Pons (tissue), 1 donor: ENCODE results near the gene KISS1.

Experiments used
- DNase-seq: peaks from one replicate; pipeline ENCODE4 v3.0.0-alpha.2; 2016; ENCODE audit warnings: low spot score

Gene KISS1

DNA sequence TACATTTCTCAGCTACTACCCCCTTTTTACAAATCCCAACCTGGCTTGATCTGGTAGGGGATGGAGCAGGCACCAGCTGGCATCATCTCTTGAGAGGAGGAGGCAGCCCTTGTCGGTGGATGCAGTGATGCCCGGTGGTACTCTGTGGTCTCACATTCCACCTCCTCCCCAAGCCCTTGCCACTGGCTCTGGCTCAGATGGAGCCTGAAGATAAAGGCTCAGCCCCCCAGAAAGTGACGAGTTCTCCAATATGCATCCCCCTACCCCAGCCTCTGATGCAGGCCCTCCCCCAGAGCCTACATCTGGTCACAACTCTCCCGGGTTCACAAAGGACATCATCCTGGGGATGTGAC, 21.3 kb upstream of the KISS1 start:
- DNase-seq: no peak

- no peak for DNase-seq
Measured at GRCh38 chr1:204216880-204217647, 20.8 kb upstream of the KISS1 start.

- DNase-seq: no peak
Measured at GRCh38 chr1:204216236-204216635, 19.9 kb upstream of the KISS1 start.

GRCh38 chr1:204213668-204214662, 17.7 kb upstream of the KISS1 start, which contains the start of gene GOLT1A:
GOLT1A (minus strand) TSS chr1:204213988; CDS start chr1:204213906, 82 bp downstream.
- peak; percentile 83 for DNase-seq

DNA sequence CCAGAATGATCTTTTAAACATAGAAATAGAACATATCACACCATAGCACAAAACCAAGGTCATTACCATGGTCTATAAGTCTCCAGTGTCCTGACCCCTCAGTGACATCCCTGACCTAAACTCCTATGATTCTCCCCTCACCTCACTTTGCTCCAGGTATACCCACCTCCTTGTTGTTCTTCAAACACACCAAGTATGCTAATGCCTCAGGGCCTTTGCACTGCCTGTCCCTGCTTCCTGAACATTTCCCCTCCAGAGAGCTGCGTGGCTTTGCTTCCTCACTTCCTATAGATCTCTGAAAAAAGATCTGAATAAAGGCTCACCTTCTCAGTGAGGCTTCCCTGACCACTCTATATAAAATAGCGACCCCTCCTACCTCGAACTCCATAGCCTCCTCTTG, 16.4 kb upstream of the KISS1 start:
- DNase-seq: no peak

GRCh38 chr1:204211046-204211445, 14.8 kb upstream of the KISS1 start:
- no peak for DNase-seq

- peak; percentile 20 for DNase-seq
Measured at GRCh38 chr1:204207136-204207616, 10.9 kb upstream of the KISS1 start.

- no peak for DNase-seq
Measured at GRCh38 chr1:204206121-204206520, 9.8 kb upstream of the KISS1 start.

DNA sequence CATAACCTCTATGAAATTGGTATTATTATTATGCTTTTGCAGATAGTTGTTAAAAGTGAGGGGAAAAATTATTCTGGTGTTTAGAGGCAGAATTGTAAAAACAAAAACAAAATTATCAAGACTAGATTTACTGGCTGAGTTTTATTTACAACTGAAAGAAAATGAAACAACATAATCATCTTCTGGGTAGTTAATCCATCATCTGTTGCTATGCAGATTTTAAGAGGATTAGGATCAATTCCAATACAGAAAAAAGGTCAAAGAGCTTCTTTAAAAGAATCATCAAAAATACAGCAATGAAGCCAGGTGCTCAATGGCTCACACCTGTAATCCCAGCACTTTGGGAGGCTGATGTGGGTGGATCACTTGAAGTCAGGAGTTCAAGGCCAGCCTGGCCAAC, 9.2 kb upstream of the KISS1 start:
- no peak for DNase-seq

GRCh38 chr1:204204944-204205343, 8.7 kb upstream of the KISS1 start:
- no peak for DNase-seq

DNA sequence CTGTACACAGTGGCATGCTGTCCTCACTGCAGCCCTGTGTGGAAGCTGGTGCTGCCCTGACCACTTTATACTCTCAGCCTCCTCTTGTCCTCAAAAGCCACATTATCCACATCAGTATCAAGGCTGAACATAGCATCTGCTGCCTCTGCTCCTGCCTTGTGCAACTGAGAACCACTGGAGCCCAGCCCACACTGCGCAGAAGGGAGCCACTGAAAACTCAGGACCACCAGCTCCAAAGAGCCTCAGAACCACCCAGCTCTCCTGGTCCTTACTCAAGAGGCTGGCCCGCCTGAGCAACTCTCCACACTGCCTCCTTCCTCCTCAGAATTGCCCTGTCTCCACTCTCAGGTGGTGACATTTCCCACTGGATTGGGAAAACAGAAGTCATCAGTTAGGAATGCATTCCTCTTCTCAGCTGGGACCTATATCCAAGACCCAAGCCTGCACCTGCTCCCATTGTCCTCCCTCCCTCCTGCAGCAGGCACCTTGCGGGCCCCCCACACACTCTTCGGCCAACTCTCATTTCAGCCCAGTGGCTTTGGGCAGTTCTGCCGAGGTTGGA, 7.0 kb upstream of the KISS1 start:
- no peak for DNase-seq

DNA sequence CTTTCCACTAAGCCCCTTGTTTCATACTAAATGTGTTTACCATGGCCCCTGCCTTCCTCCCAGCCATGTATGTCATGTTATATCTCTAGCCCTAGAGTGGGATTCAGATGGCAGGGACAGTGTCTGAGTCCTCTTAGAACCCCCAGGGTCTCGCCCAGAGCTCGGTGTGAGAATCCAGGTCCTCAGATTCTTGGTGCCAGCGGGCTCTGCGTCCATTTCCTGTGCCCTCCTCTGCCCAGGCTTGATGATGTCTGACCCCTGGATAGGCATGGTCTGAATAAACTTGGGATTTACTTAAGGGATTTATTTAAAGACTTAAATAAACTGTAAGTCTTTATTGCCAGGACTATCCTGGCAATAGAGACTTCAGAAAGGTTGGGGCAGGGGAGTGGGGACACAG, 6.2 kb upstream of the KISS1 start:
- no peak for DNase-seq

GRCh38 chr1:204201348-204202040, 5.2 kb upstream of the KISS1 start:
- DNase-seq: no peak

- no peak for DNase-seq
Measured at GRCh38 chr1:204199579-204199978, 3.3 kb upstream of the KISS1 start.

- no peak for DNase-seq
Measured at GRCh38 chr1:204198348-204199340, 2.4 kb upstream of the KISS1 start.

DNA sequence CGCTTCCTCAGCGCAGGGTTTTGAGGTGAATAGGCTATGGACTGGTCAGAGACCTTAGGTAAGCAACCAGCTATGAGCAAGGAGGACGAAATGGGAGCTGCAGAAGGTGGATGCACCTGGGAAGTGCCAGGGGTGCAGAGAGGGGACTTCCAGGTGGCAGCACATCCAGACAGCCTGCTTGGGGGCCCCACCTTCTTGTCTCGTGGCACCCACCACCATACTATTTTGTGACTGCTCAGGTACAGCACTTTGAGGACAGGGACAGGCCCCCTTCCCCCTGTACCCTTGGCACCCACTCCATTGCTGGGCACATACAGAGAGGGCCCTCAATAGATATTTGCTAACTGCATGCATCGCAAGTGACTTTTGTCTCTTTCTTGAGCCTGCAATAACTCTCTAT, 777 bp upstream of the KISS1 start:
- DNase-seq: no peak

DNA sequence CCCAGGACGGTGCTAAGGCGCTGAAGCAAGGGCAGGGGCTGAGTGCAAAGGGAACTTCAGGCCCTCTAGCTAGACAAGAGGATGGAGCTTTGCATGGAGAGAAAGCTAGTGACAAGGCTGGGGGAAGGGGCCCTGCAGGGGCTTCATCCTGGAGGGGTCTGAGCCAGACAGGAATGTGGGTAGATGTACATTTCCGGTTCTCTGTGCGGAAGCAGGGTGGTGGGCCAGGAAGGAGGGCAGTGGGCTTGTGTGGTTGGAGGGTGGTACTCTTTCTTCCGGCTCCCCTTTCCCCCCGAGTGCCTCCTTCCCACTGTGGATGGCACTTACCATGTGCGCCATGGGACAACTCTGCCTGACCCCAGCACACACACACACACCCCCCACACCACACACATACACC, 1.5 kb downstream of the KISS1 start:
- no peak for DNase-seq

DNA sequence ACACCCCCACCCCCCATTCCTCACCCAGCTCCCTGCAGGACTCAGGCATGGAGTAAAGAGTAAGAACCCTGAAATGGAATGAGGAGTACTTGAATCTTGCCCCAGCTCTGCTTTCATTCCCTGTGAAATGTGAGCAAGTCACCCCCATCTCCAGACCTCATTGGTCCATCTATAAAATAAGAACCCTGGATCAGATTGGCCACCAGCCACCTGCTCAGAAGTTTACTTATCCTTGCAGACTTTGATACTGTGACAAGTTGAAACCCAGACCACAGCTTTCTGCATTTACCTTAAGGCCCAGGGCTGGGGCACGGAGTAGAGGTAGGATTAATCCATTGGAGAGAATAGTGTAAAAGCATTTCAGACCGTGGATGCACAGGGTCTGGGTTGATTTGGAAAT, 2.2 kb downstream of the KISS1 start:
- no peak for DNase-seq

DNA sequence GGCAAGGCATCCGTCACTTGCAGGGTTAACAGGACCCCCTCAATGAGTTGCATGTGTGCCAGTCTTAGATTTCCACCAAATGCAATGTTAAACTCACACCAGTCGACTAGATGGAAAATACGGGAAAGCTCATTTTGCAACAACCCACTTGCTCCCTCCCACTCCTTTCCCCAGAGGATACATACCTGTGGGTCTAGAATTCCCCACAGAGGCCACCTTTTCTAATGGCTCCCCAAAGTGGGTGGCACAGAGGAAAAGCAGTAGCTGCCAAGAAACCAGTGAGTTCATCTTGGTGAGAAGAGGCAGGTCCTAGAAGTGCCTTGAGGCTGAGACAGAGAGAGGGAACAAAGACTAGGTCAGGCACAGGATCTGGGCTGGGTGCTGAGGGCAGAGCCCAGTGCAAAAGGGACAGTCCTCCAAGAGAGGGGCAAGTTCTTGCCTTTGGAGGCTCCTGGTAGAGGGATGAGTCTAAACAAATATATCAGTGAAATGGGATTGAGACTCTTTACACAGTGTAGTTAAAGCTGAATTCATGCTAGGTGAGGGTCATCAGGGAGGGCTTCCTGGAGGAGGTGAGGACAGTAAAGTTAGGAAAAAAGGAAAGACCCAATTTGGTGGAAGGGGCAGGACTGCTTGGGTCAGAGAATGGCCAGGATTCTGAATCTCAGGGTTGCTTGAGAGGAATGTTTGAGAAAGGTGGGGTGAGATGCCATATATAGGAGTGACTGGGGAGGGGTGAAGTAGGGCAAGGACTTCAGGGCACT, 3.5 kb downstream of the KISS1 start:
- no peak for DNase-seq

DNA sequence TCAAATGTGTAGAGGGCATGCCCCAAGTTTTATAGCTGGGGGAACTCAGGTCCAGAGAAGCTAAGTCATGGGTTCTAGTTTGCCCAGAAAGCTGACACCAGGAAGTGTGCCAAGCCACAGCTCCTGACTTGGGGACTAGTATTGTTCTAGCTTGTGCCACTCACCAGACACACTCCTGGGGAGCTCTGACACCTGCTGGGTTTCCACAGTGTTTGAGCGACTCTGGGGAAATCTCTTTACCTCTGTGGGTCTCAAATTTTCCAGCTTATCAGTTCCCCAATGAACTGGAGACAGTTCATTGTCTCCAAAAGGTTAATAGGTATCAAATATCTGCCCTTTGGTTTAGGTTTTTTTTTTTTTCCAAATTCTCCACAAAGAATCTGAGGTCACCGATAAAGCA, 4.2 kb downstream of the KISS1 start:
- no peak for DNase-seq
